GM12891 (cell line): ENCODE results near the gene ZSWIM6.

Experiments used
- POLR2A ChIP-seq: IDR thresholded peaks from 2 replicates; pipeline ENCODE4 v1.6.1; 2011; ENCODE audit warnings: low read depth, low read length, control low read depth
- POLR2AphosphoS5 ChIP-seq: IDR thresholded peaks from 2 replicates; pipeline ENCODE4 v1.6.1; 2011; ENCODE audit warnings: low read depth, low read length, control low read depth

- TF ChIP-seq POLR2A = no peak
- no peak for TF ChIP-seq POLR2AphosphoS5
These were observed 244.5 kb downstream of the ZSWIM6 start for GRCh38 chr5:61576556-61576955.
